ENCODE data around the gene FOXP1. TPM values are rescaled to one million over a fixed set of nuclear protein-coding genes. Genes with fewer than 3 reads are reported as not detected.

The FOXP1 gene
- polyA plus RNA-seq, 1 donor from 2014 or later: 5.6 TPM

DNA sequence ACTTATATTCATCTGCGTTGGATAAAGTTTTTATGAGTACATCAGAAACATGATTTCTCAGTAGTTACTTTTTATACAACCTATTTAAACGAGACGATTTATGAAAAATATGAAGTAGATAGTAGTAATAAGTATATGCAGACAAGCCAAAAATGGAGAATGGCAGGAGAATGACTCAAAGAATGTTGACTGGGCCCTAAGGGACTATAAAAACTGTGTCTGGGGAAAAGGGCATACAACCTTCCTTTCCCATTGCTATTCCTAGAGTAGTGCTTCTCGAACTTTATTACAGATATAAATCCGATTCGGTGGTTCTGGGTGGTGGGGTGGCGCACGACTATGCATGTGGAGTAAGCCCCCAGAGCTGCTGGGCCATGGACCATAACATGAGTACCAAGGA lies 558.5 kb downstream of the FOXP1 start:
- H3F3A ChIP-seq (ENCODE audit: insufficient read depth, low read length, poor library complexity, severe bottlenecking): no peaks in the 10 kb centered on the region
- H3K4me3 ChIP-seq (ENCODE audit: low read length): no peak overlapping the region
- H3K4me2 ChIP-seq (ENCODE audit: low read length): no peak overlapping the region
- no peaks in the 10 kb centered on the region for H4K20me1 ChIP-seq (ENCODE audit: insufficient read depth)
- no peaks in the 10 kb centered on the region for H3K27me3 ChIP-seq (ENCODE audit: insufficient read depth, low read depth, low read length)
- no peak for TF ChIP-seq SMC3 (conservative IDR thresholded peaks at IDR 0.05; ENCODE audit: poor library complexity)
- TF ChIP-seq, protein P1, sequence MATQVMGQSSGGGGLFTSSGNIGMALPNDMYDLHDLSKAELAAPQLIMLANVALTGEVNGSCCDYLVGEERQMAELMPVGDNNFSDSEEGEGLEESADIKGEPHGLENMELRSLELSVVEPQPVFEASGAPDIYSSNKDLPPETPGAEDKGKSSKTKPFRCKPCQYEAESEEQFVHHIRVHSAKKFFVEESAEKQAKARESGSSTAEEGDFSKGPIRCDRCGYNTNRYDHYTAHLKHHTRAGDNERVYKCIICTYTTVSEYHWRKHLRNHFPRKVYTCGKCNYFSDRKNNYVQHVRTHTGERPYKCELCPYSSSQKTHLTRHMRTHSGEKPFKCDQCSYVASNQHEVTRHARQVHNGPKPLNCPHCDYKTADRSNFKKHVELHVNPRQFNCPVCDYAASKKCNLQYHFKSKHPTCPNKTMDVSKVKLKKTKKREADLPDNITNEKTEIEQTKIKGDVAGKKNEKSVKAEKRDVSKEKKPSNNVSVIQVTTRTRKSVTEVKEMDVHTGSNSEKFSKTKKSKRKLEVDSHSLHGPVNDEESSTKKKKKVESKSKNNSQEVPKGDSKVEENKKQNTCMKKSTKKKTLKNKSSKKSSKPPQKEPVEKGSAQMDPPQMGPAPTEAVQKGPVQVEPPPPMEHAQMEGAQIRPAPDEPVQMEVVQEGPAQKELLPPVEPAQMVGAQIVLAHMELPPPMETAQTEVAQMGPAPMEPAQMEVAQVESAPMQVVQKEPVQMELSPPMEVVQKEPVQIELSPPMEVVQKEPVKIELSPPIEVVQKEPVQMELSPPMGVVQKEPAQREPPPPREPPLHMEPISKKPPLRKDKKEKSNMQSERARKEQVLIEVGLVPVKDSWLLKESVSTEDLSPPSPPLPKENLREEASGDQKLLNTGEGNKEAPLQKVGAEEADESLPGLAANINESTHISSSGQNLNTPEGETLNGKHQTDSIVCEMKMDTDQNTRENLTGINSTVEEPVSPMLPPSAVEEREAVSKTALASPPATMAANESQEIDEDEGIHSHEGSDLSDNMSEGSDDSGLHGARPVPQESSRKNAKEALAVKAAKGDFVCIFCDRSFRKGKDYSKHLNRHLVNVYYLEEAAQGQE (IDR thresholded peaks at IDR 0.05; ENCODE audit: borderline replicate concordance): no peak
- no peak for TF ChIP-seq TAF1 (IDR thresholded peaks at IDR 0.05; ENCODE audit: low read depth)
- TF ChIP-seq, protein P2, sequence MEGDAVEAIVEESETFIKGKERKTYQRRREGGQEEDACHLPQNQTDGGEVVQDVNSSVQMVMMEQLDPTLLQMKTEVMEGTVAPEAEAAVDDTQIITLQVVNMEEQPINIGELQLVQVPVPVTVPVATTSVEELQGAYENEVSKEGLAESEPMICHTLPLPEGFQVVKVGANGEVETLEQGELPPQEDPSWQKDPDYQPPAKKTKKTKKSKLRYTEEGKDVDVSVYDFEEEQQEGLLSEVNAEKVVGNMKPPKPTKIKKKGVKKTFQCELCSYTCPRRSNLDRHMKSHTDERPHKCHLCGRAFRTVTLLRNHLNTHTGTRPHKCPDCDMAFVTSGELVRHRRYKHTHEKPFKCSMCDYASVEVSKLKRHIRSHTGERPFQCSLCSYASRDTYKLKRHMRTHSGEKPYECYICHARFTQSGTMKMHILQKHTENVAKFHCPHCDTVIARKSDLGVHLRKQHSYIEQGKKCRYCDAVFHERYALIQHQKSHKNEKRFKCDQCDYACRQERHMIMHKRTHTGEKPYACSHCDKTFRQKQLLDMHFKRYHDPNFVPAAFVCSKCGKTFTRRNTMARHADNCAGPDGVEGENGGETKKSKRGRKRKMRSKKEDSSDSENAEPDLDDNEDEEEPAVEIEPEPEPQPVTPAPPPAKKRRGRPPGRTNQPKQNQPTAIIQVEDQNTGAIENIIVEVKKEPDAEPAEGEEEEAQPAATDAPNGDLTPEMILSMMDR (IDR thresholded peaks at IDR 0.05; ENCODE audit: poor library complexity, severe bottlenecking): no peak
- TF ChIP-seq MXI1 (conservative IDR thresholded peaks at IDR 0.05; ENCODE audit: poor library complexity, severe bottlenecking): no peak
- no peak for TF ChIP-seq EP300 (conservative IDR thresholded peaks at IDR 0.05; ENCODE audit: poor library complexity, severe bottlenecking)
- no peak for TF ChIP-seq RAD21 (conservative IDR thresholded peaks at IDR 0.05)
- no peak overlapping the region for H2AFZ ChIP-seq (ENCODE audit: low read depth, low read length)
- no peaks in the 10 kb centered on the region for H3K9me3 ChIP-seq (ENCODE audit: low read length)
- no peaks in the 10 kb centered on the region for H3K36me3 ChIP-seq (ENCODE audit: insufficient read depth, low read length)
- no peaks in the 10 kb centered on the region for H3K9me2 ChIP-seq (ENCODE audit: insufficient read depth, low read length)
- no peaks in the 10 kb centered on the region for H3K79me2 ChIP-seq (replicated peaks; ENCODE audit: insufficient read depth, low read length)
- H3K27ac ChIP-seq (ENCODE audit: low read length): no peak overlapping the region
- no peak overlapping the region for H3K9ac ChIP-seq (ENCODE audit: low read length)

DNA sequence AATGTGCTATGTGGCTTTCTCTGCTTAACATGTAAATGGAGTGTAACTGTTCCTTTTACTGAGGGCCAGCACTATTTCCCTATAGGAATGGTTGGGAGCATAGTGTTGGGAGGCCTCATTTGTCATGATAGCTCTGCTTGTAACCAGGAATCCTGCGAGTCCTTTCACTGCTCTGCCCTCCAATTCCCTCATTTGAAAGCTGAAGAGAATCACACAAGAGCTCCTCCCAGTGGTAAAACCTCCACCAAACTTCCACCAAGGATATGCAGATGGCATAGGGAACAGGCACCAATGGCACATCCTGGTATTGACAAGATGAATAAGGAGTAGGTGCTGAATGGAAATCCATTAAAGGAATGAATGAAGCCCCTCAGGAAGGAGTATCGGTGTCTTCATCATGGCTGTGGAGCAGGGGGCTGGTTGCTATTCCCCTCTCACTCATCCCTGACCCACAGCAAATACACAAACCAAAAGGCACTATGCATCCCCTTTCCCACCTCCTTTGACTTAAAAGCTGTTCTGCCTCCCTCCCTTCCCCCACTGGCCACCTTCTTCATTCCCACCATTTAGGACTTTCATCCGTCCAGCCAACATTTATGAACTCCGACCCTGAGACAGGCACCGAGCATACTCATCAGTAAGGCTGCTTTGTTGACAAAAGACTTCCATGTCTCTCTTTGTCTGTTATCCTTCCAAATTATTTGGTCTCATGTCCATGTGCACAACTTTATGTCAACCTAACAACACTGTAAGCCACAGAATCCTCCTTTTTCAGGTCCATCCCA lies 560.8 kb downstream of the FOXP1 start:
- H3K79me2 ChIP-seq (replicated peaks; ENCODE audit: insufficient read depth, low read length): no peaks in the 10 kb centered on the region

More for the DNA sequence above, 560.8 kb downstream of the FOXP1 start:
- TF ChIP-seq, protein P2 (IDR thresholded peaks at IDR 0.05; ENCODE audit: poor library complexity, severe bottlenecking): peak; percentile 9
- TF ChIP-seq, protein P1 (IDR thresholded peaks at IDR 0.05; ENCODE audit: borderline replicate concordance): no peak
- TF ChIP-seq SMC3 (conservative IDR thresholded peaks at IDR 0.05; ENCODE audit: poor library complexity) (no peak), TAF1 (IDR thresholded peaks at IDR 0.05; ENCODE audit: low read depth) (no peak), POLR2AphosphoS5 (IDR thresholded peaks at IDR 0.05) (no peak), RAD21 (conservative IDR thresholded peaks at IDR 0.05) (no peak), MXI1 (conservative IDR thresholded peaks at IDR 0.05; ENCODE audit: poor library complexity, severe bottlenecking) (no peak), EZH2 (IDR thresholded peaks at IDR 0.05; ENCODE audit: borderline replicate concordance, insufficient read depth, low read length, poor library complexity, severe bottlenecking) (no peak)
- Histone ChIP-seq H3K27me3 (ENCODE audit: insufficient read depth, low read depth, low read length) (no peaks in the 10 kb centered on the region), H3K36me3 (ENCODE audit: insufficient read depth, low read length) (no peaks in the 10 kb centered on the region), H3K9me2 (ENCODE audit: insufficient read depth, low read length) (no peaks in the 10 kb centered on the region), H2AFZ (ENCODE audit: low read depth, low read length) (no peak overlapping the region), H3F3A (ENCODE audit: insufficient read depth, low read length, poor library complexity, severe bottlenecking) (no peaks in the 10 kb centered on the region), H3K4me3 (ENCODE audit: low read length) (no peak overlapping the region), H3K9me3 (ENCODE audit: low read length) (no peaks in the 10 kb centered on the region), H4K20me1 (ENCODE audit: insufficient read depth) (no peaks in the 10 kb centered on the region), H3K9ac (ENCODE audit: low read length) (no peak overlapping the region), H3K4me2 (ENCODE audit: low read length) (no peak overlapping the region), H3K27ac (ENCODE audit: low read length) (no peak overlapping the region)
